HG02981 (cell line): Measurements from ENCODE around the gene CDY1.
"Not testable (repeated sequence)": the region's sequence is repeated elsewhere in the genome, so short reads cannot be mapped to it uniquely, and the experiment has no call there.

Experiments used
- ATAC-seq: cut with Tn5 transposase; IDR thresholded peaks from one replicate; pipeline ENCODE4 v1.9.1; 2021; ENCODE audit warnings: mild to moderate bottlenecking, moderate library complexity; ENCODE audit not compliant: unreplicated experiment

The CDY1 gene, protein sequence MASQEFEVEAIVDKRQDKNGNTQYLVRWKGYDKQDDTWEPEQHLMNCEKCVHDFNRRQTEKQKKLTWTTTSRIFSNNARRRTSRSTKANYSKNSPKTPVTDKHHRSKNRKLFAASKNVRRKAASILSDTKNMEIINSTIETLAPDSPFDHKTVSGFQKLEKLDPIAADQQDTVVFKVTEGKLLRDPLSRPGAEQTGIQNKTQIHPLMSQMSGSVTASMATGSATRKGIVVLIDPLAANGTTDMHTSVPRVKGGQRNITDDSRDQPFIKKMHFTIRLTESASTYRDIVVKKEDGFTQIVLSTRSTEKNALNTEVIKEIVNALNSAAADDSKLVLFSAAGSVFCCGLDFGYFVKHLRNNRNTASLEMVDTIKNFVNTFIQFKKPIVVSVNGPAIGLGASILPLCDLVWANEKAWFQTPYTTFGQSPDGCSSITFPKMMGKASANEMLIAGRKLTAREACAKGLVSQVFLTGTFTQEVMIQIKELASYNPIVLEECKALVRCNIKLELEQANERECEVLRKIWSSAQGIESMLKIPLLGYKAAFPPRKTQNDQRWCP

DNA sequence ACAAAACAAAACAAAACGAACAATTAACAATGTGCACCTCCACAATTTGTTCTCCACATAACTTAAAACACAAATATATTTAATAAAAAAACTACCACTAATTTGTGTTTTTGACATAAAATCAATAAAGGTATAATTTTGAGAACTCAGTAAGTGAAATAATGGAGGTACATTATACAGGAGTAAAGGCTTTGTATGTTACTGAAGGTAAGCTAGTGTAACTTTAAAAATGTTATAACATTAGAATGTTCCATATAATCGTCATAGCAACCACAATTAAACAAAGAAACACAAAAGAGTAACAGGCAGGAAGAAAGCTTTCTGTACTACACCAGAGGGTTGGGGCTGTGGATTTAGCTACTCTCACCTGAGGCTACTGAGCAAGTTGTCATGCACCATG, at the start of gene CDY1:
TSS of gene CDY1 (plus strand) at position 301 of the 400 bp plus-strand sequence. CDS start 326 bp downstream, outside the sequence.
- ATAC-seq = not testable (repeated sequence)

DNA sequence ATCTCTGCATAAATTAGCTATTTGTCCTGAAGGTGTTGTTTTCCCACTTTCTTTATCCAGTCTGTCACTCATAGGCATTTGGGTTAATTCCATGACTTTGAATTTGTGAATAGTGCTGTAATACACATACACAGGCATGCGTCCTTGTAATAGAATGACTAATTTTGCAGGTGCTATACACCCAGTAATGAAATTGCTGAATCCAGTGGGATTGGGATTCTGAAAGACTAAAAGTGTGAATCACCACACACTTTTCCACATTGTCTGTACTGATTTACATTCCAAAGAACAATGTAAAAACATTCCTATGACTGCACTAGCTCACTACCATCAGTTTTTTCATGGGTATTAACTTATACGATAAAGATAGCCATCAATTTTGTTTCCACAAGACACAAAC, 28.6 kb upstream of the CDY1 start:
- ATAC-seq = not testable (repeated sequence)

DNA sequence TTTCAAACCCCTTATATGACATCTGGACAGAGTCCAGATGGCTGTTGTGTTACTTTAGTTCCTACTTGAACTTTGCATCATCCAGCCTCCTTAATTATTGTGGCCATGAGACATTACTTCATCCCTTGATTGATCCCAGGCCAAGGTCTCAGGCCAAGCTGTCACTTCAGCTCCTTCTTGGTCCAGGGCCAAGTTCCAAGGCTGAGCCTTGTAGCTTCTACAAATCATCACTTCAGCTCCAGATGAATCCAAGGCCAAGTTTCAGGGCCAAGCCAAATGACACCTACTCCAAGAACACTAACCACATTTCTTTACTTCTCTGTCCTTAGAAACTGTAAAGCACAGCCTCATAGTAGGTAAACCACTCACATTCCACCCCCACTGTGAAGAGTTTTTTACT, 1.7 kb upstream of the CDY1 start:
- ATAC-seq = not testable (repeated sequence)

DNA sequence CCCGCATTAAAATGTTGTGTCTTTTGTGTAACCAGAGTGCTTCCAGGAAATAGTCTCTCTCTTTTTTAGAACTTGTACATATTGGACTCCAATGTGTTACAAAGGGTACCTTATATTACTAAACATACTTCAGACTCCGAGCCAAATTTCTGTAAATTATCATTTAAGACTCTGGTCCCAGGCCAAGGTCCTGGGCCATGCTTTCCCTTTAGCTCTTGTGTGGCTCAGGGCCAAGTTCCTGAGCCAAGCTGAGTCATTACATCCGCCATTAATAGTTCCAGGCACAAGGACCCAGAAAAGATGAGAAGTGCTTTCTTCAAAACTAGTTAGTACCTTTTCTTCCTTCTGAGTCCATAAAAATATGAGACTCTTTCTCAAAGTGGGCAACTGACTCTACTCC, 4.6 kb downstream of the CDY1 start:
- ATAC-seq = not testable (repeated sequence)

DNA sequence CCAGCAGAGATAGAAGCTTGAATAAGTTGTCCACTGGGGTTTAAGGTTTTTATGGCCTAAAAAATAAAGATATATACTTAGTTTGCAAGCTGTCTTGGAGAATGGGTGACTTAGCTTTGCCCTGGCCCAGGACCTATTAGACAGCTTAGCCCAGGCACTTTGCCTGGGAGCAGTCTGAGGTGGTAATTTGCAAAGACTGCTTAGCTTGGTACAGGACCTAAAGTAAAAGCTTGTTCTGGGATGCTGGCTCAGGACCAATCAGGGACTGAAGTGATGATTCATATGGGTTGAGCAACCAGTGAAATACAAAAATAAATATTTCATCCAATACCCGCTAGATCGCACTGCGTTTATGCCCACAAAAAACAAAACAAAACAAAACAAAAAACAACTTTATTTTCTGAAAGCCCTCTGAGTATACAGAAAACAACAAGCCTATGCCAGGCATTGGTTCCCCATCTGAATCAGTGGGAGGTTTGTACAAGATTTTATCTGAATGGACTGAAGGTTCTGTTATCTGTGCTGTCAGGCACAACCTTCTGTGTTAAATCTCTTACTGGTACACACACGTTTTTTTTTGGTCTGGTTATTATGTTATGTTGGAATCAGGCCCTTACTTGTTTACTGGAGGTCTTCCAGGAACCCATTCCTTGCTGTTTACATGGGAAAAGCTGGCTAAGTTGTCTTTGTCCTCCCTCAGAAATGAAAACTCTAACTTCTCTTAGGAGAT, 8.6 kb downstream of the CDY1 start:
- ATAC-seq = not testable (repeated sequence)

DNA sequence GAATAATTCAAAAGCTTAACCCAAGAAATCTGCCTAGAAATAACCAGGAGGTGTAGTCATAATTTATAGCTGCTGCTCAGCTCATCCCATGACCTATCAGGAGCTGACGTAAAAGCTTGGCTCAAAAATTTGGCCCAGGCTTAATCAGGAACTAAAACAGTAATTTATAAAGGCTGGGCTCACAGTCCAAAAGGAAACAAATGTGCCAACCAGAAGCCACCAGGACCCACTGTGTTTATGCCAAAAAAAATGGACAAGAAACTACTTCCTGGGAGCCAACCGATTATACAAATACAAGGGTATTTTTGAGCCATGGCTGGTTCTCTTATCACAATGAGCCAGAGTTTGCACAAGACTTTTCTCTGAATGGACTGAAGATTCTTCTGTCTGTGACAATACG, 17.9 kb downstream of the CDY1 start:
- ATAC-seq = not testable (repeated sequence)

DNA sequence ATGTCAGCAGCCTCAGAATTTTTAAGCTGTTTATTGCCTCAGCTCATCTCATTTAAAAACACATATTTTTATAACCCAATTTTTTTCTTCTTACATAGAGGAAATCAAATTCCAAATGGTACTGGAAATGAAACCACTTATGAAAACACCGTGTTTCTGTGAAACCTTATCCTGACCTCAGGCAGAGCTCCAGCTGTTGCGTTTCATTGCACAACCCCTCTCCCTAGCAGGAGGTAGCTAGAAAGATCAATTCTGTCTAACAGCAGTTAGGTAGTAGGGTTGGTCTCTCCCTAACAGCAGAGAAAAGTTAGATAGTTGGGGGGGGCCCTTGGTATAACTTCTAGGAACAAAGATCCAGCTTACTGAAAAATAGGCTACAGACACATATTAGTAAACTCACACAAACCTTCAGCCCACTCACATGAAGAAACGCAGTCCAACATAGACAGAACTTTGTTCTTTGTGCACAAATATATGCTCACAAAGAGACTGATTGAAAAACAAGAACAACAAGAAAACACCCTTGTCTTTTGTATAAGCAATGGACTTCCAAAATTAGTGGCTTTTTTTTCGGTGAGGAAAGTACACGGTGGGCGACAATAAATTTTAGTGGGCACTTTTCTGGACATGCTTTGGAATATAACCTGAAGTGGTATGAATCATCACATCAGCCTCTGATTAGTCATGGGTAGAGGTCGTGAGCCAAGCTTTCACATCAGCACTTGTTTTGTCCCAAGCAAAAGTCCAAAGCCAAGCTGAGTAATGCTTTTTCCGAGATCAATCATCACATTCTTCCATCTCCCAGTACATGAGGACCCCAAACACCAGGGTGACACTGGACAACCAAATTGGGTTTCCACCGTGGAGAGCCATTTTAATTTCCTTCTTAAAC, 21.4 kb downstream of the CDY1 start:
- not testable (repeated sequence) for ATAC-seq
